ENCODE measurements around the gene BPIFB2. TPM values are rescaled to one million over a fixed set of nuclear protein-coding genes. Genes with fewer than 3 reads are reported as not detected.

BPIFB2 gene
- total RNA-seq, 1 donor from 2014 or later = not detected

DNA sequence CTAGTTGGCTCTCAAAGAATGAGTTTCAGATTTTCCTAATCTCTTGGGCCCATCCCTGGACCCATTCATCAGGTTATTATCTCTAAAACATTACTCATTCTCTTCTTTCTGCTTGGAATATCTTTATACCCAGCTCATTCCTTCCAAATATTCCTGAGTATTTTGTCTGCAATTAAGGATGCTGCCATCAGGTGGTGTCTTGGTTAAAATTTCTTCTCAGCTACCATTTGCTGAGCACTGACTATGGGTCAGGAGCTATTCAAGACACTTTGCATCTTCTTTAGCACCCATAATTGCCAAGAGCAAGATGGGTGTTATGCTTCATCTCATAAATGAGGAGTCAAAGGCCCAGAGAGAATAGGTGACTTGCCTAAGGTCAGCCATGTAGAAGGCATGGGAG lies 11.7 kb upstream of the BPIFB2 start:
- Histone ChIP-seq H3K9me3 (ENCODE audit: insufficient read depth, low read depth, low read length) (no peaks in the 10 kb centered on the region), H3K27ac (ENCODE audit: low read depth, low read length) (no peak overlapping the region), H3K79me2 (ENCODE audit: insufficient read depth, low read length) (no peaks in the 10 kb centered on the region), H3K36me3 (ENCODE audit: insufficient read depth, low read length) (no peaks in the 10 kb centered on the region), H3K9ac (ENCODE audit: low read length) (no peak overlapping the region), H4K20me1 (ENCODE audit: insufficient read depth, low read length) (no peaks in the 10 kb centered on the region), H3K4me2 (ENCODE audit: low read length) (no peak overlapping the region), H3K4me3 (ENCODE audit: insufficient read depth, low read depth, low read length) (no peak overlapping the region), H3K4me1 (ENCODE audit: insufficient read depth, low read length) (no peaks in the 10 kb centered on the region), H3K27me3 (ENCODE audit: insufficient read depth, low read length) (no peaks in the 10 kb centered on the region), H2AFZ (ENCODE audit: low read depth, low read length) (no peak overlapping the region)
- no peak for DNase-seq (ENCODE audit: low read depth)
- no peak overlapping the region for H3K27ac Mint-ChIP-seq (ENCODE audit: unreplicated experiment)
- H3K36me3 Mint-ChIP-seq (ENCODE audit: low read depth, unreplicated experiment) = no peaks in the 10 kb centered on the region
- TF ChIP-seq CTCF (IDR thresholded peaks at IDR 0.05; ENCODE audit: insufficient read depth, low read depth, low read length) = no peak
- TF ChIP-seq EZH2 (IDR thresholded peaks at IDR 0.05; ENCODE audit: insufficient read depth, low read length) = no peak
- no peak overlapping the region for H3K4me3 Mint-ChIP-seq (ENCODE audit: unreplicated experiment)
- peaks cover 9% of the 10 kb centered on the region for H3K27me3 Mint-ChIP-seq (ENCODE audit: low read depth, unreplicated experiment)
- H3K9me3 Mint-ChIP-seq (ENCODE audit: unreplicated experiment) = peaks cover 11% of the 10 kb centered on the region
- H3K4me1 Mint-ChIP-seq (ENCODE audit: low read depth, unreplicated experiment) = no peaks in the 10 kb centered on the region
- no peak for FAIRE-seq

- Mint-ChIP-seq H3K27me3 (ENCODE audit: low read depth, unreplicated experiment) (peaks cover 6% of the 10 kb centered on the region), H3K4me3 (ENCODE audit: unreplicated experiment) (no peak overlapping the region), H3K9me3 (ENCODE audit: unreplicated experiment) (peaks cover 11% of the 10 kb centered on the region), H3K27ac (ENCODE audit: unreplicated experiment) (no peak overlapping the region), H3K4me1 (ENCODE audit: low read depth, unreplicated experiment) (no peaks in the 10 kb centered on the region), H3K36me3 (ENCODE audit: low read depth, unreplicated experiment) (no peaks in the 10 kb centered on the region)
- TF ChIP-seq EZH2 (IDR thresholded peaks at IDR 0.05; ENCODE audit: insufficient read depth, low read length) = no peak
- no peak for TF ChIP-seq CTCF (IDR thresholded peaks at IDR 0.05; ENCODE audit: insufficient read depth, low read depth, low read length)
- DNase-seq (ENCODE audit: low read depth) (no peak), FAIRE-seq (no peak)
- no peak overlapping the region for H3K27ac ChIP-seq (ENCODE audit: low read depth, low read length)
- H3K79me2 ChIP-seq (ENCODE audit: insufficient read depth, low read length) = no peaks in the 10 kb centered on the region
- H2AFZ ChIP-seq (ENCODE audit: low read depth, low read length) = no peak overlapping the region
- no peaks in the 10 kb centered on the region for H3K4me1 ChIP-seq (ENCODE audit: insufficient read depth, low read length)
- H3K36me3 ChIP-seq (ENCODE audit: insufficient read depth, low read length) = no peaks in the 10 kb centered on the region
- no peaks in the 10 kb centered on the region for H3K27me3 ChIP-seq (ENCODE audit: insufficient read depth, low read length)
- no peaks in the 10 kb centered on the region for H4K20me1 ChIP-seq (ENCODE audit: insufficient read depth, low read length)
- H3K4me3 ChIP-seq (ENCODE audit: insufficient read depth, low read depth, low read length) = no peak overlapping the region
- H3K4me2 ChIP-seq (ENCODE audit: low read length) = no peak overlapping the region
- no peak overlapping the region for H3K9ac ChIP-seq (ENCODE audit: low read length)
- no peaks in the 10 kb centered on the region for H3K9me3 ChIP-seq (ENCODE audit: insufficient read depth, low read depth, low read length)
Measured at GRCh38 chr20:32997431-32997830, 10.1 kb upstream of the BPIFB2 start.

DNA sequence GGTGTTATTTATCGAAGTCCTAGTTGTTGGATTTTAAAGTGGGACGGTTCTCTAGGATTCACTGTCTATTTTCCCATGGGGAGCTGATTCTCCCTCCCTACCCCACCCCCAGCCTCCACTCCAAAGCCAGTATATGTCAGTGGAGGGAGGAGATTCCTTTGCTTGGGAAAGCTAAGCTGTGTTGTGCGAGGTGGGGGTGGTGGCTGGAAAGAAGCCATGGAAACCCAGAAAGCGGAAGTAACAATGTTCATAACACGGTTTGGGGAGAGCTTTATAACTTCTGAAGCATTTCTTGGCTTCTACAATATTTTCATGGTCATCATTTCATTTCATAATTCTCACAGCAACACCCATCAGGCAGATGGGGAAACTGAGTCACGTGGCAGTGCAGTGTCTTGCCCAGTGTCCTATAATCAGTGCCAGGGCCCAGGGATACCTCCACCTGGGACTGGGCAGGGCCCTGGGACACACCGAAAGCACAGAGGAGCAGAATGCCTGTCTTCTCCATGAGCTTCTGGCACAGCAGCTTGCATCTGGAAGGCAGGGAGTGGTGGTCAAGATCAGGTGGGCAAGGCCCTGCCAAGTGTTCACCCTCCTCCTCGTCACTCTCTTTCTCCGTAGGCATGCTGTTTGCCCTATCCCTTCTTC lies 7.8 kb upstream of the BPIFB2 start:
- H3K9me3 Mint-ChIP-seq (ENCODE audit: unreplicated experiment) = peaks cover 9% of the 10 kb centered on the region
- no peaks in the 10 kb centered on the region for H3K36me3 ChIP-seq (ENCODE audit: insufficient read depth, low read length)
- no peaks in the 10 kb centered on the region for H3K79me2 ChIP-seq (ENCODE audit: insufficient read depth, low read length)
- H3K36me3 Mint-ChIP-seq (ENCODE audit: low read depth, unreplicated experiment) = no peaks in the 10 kb centered on the region
- no peak overlapping the region for H2AFZ ChIP-seq (ENCODE audit: low read depth, low read length)
- no peak overlapping the region for H3K4me3 ChIP-seq (ENCODE audit: insufficient read depth, low read depth, low read length)
- no peaks in the 10 kb centered on the region for H3K27me3 ChIP-seq (ENCODE audit: insufficient read depth, low read length)
- no peak overlapping the region for H3K9ac ChIP-seq (ENCODE audit: low read length)
- TF ChIP-seq EZH2 (IDR thresholded peaks at IDR 0.05; ENCODE audit: insufficient read depth, low read length) (no peak), CTCF (IDR thresholded peaks at IDR 0.05; ENCODE audit: insufficient read depth, low read depth, low read length) (no peak)
- no peaks in the 10 kb centered on the region for H3K4me1 Mint-ChIP-seq (ENCODE audit: low read depth, unreplicated experiment)
- DNase-seq (ENCODE audit: low read depth) = no peak
- no peaks in the 10 kb centered on the region for H3K4me1 ChIP-seq (ENCODE audit: insufficient read depth, low read length)
- H4K20me1 ChIP-seq (ENCODE audit: insufficient read depth, low read length) = no peaks in the 10 kb centered on the region
- H3K27ac ChIP-seq (ENCODE audit: low read depth, low read length) = no peak overlapping the region
- H3K27me3 Mint-ChIP-seq (ENCODE audit: low read depth, unreplicated experiment) = peaks cover 10% of the 10 kb centered on the region
- H3K4me2 ChIP-seq (ENCODE audit: low read length) = no peak overlapping the region
- H3K9me3 ChIP-seq (ENCODE audit: insufficient read depth, low read depth, low read length) = no peaks in the 10 kb centered on the region
- H3K27ac Mint-ChIP-seq (ENCODE audit: unreplicated experiment) = no peak overlapping the region
- no peak for FAIRE-seq
- no peak overlapping the region for H3K4me3 Mint-ChIP-seq (ENCODE audit: unreplicated experiment)

All from astrocyte (in vitro differentiated cells and primary cell).